Hematopoietic multipotent progenitor cell (in vitro differentiated cells): Measurements from ENCODE around the gene XPR1. TPM values are rescaled to one million over a fixed set of nuclear protein-coding genes. Genes with fewer than 3 reads are reported as not detected.
"Not testable (repeated sequence)": the region's sequence is repeated elsewhere in the genome, so short reads cannot be mapped to it uniquely, and the experiment has no call there.

Source experiments
- DNase-seq, 3 donors: peaks; one replicate each; pipeline ENCODE4 v3.0.0-alpha.2; 2011 to 2015; ENCODE audit warnings: low read depth in 2 of 3, low spot score in 2 of 3
- total RNA-seq: library from RNA; depleted of rRNA; stranded (reverse); fragments of >200 nt; gene quantifications from one replicate; pipeline ENCODE4 v1.2.3, GENCODE V29; 2012

Gene XPR1
- total RNA-seq, 1 donor: 9.2 TPM

- no peak for DNase-seq
Observed at GRCh38 chr1:180821970-180822369, 190.1 kb downstream of the XPR1 start.

GRCh38 chr1:180831507-180831906, 199.7 kb downstream of the XPR1 start:
- not testable (repeated sequence) for DNase-seq

- not testable (repeated sequence) for DNase-seq
Observed at GRCh38 chr1:180833180-180833579, 201.4 kb downstream of the XPR1 start.

GRCh38 chr1:180836449-180836848, 204.6 kb downstream of the XPR1 start:
- DNase-seq: no peak

- no peak for DNase-seq
Observed at GRCh38 chr1:180837020-180837419, 205.2 kb downstream of the XPR1 start.

- DNase-seq: no peak
Observed at GRCh38 chr1:180838535-180838934, 206.7 kb downstream of the XPR1 start.

GRCh38 chr1:180839547-180839946, 207.7 kb downstream of the XPR1 start:
- DNase-seq: no peak

- DNase-seq: no peak
Observed at GRCh38 chr1:180841415-180841814, 209.6 kb downstream of the XPR1 start.

GRCh38 chr1:180842052-180842451, 210.2 kb downstream of the XPR1 start:
- DNase-seq: no peak

- DNase-seq: no peak
Observed at GRCh38 chr1:180842491-180843275, 210.9 kb downstream of the XPR1 start.

GRCh38 chr1:180845352-180845751, 213.5 kb downstream of the XPR1 start:
- no peak for DNase-seq

- no peak for DNase-seq
Observed at GRCh38 chr1:180848191-180848590, 216.4 kb downstream of the XPR1 start.

- peak in 1 of 3 donors; percentile 18 for DNase-seq
Observed at GRCh38 chr1:180849031-180849775, 217.4 kb downstream of the XPR1 start.

- peak in 1 of 3 donors; percentile 49 for DNase-seq
Observed at GRCh38 chr1:180851995-180852887, 220.4 kb downstream of the XPR1 start.

- no peak for DNase-seq
Observed at GRCh38 chr1:180854001-180854400, 222.2 kb downstream of the XPR1 start.

GRCh38 chr1:180854456-180854855, 222.6 kb downstream of the XPR1 start:
- no peak for DNase-seq

GRCh38 chr1:180857947-180858725, 226.3 kb downstream of the XPR1 start:
- not testable (repeated sequence) for DNase-seq

- DNase-seq: no peak
Observed at GRCh38 chr1:180859306-180859705, 227.5 kb downstream of the XPR1 start.

- DNase-seq: no peak
Observed at GRCh38 chr1:180860535-180860934, 228.7 kb downstream of the XPR1 start.

GRCh38 chr1:180862305-180862704, 230.5 kb downstream of the XPR1 start:
- no peak for DNase-seq
